ENCODE results near the gene HRH1.

The HRH1 gene

DNA sequence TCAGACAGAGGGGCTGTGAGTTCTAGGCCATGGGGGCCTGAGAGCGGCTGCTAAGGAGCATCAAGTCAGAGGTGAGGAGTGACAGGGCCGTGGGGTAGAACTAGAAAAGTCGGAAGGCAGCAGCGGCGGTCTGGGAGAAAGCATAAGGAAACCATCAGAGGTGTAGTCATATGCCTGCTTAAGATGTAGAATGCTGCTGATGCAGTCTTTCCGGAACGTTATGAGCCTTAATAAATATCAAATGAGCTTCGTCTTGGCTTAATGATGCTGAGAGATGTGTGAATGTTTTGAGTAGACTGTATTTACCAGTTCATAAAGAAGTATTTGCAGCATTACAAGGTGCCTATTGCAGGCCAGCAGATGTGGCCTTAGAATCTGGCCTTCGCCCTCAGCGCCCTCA is 133.1 kb downstream of the HRH1 start:
- no peak for DNase-seq

DNA sequence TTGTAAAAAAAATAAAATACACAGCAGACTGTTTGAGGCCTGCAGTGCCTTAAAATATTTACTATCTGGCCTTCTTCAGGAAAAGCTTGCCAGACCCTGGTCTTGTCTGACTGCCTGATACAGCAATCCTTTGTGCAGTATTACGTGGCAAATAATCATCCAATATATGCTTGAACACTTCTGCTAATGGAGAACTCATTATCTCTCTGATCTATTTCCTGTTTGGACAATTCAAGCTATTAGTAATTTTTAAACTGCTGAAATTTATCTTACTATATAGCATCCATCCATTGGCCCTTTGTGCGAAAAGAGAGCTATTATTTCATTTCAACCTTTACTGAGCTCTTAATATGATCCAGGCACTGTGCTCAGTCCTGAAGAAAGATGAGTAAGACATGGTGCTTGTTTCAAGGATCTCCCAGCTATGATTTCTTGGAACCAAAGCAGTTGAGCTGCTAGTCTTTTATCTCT is 133.8 kb downstream of the HRH1 start:
- no peak for DNase-seq

DNA sequence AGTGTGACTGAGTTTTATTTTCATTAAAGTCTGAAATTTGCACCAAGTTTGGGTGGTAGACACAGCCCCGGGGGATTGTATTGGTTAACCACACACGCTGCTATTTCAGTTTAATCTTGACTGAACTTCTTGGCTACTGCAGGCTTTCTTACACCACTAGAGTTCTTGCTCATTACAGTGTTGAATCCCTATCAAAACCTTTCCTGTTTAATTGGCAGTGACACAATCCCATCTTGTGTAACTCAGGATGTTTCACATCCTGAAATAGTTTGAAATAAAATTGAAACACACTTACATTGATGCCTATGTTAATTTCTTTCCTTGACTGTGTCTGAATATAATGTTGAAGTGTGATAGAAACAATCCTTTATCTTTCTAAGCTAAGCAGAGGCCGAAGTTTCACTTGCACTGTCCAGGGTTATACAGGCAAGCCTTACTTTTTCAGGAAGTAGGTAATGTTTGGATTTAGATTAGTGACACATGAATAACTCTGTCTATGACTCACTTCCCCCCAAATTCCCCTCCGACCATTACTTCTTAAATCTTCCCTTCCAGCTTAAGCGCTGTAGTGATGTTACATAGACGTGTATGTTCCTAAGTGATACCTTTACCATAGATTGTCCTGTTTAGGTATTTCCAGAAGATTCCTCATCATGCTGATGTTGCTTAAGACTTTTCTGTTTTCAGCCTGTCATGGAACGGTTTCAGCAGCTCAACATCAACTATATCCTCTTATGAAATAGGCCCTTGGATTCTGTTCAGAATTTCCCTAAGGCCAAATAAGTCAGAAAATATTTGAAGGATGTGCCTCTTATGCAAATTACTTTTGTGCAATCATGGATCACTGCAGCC is 134.7 kb downstream of the HRH1 start:
- DNase-seq: no peak

DNA sequence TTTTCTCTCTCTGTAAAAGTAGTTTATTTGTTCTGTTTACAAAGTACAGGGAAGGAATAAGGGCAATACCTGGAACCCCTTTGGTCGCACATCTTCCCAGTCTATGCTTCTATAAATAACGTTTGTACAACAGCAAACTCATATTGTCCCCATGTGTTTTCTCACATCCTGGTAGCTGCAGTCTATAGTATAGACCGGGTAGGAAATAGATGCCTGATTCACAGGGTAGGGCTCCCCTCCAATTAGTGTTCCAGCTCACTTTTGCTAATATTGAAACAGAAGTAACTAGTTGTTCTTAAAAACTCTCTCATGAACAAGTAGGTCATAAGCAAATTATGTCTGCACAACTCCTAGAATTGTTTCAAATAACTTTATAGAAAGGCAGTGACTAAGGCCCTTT is 135.6 kb downstream of the HRH1 start:
- DNase-seq: no peak

DNA sequence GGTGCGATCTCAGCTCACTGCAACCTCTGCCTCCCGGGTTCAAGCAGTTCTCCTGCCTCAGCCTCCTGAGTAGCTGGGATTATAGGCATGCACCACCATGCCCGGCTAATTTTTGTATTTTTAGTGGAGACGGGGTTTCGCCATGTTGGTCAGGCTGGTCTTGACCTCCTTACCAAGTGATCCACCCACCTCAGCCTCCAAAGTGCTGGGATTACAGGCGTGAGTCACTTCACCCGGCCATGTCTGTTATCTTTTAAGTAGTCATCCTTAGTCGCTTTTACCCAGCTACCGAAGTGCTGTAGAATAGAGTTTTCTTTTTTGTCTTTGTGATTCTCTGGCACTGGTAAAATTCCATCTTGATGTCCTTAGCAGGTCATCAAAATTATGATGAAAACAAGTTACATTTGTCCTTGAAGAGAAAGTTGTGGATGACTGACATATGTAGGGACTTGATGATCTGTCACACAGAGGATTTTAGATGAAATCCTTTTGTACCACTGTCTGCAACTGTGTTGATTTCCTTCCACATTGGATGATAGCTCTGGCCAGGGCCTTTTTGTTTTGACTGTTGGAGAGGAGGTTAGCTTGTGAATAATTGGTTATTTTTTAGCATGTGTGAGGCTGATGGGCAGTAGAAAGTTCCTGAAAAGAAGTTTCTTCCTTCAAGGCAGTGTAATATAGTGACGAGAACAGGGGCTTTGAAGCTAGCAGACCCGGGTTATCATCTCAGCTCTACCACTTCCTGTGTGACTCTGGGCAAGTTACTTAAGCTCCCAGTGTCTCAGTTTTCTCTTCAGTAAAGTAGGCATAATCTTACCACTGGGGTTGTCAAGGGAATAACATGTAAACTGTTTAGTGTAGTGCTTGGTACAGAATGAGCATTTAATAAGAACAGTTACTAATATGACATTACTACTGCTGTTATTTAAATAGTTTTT is 136.7 kb downstream of the HRH1 start:
- peak; percentile 53 for DNase-seq

DNA sequence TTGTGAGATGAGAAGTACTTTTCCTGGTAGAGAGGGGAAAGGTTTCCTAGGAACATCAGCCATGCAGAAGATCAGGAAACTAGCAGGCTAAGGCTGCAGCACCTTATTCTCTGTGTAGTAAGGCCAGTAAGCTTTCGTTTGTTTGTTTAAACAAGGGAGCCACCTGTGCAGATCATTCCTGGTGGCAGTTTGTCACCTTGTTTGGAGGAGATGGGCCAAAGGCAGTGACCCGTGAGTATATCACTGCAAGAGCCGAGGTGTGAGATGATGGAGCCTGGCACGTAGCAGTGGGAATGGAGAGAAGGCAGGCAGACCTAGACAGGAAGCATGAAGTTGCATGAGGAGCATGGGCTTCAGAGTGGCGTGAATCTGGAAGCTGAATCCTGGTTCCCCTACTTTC is 137.5 kb downstream of the HRH1 start:
- DNase-seq: no peak

DNA sequence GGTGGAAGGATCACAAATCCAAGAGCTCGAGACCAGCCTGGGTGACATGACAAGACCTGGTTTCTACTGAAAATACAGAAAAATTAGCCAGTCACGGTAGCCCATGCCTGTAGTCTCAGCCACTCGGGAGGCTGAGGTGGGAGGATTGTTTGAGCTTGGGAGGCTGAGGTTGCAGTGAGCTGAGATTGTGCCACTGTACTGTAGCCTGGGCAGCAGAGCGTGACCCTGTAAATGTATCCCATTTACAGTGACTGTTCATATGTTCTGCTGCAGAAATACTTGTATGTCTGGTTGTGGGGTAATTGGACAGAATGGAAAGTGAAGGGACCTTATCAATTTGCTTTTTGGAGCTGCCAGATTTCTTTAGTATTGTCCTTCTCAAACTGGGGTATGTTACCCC is 142.8 kb downstream of the HRH1 start:
- DNase-seq: no peak

DNA sequence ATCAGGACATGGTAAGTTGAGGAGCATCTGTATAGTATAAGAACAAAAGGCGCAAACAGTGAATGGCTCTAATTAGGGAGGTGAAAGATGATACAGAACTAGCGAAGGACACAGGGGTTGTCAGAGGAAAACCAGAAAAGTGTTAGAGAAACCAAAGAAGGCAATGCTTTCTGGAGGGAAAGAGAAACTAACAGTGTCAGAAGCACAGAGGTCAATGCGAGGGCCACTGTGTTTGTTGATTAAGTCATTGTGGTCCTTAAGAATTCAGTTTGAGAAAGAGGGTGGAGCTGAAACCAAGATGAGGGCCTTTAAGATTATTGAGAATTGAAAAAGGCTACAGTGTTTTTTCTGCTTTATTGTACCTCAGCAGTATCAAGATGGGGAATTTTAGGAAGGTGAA is 146.7 kb downstream of the HRH1 start:
- DNase-seq: no peak

DNA sequence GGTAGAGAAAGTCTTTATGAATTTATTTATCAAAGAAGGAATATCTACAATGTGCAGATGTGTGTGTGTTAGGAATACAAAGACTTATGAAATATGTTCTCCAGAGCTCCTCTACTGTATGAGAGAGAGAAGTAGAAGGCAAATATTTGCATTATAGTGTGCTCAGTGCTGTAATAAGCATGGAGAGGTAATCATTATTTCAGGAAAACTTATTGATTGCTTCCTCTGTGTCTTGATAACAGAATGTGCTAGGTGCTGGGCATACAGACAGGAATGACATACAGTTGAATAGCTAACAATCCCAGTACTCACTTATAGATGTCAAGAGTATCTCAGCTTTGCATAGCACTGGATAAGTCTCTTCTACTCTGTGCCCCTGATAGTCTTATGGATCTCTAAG is 148.2 kb downstream of the HRH1 start:
- no peak for DNase-seq

DNA sequence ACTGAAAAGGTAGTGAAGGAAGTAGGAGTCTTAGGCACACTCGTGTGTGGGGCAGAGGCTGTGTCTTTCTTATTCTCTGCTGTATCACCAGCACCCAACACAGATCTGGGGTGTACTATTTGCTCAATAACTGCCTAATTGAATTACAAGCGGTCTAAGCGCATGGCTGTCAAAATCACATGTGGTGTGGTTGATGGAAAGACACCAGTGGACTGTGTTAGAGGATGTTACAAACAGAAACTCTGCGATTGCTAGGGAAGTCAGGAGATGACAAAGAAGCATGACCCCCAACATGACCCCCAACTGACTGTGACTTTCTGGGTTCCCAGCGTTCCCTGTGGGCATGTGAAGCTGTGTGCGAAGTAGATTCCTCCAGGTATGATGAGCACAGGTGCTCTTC is 149.9 kb downstream of the HRH1 start:
- DNase-seq: no peak

DNA sequence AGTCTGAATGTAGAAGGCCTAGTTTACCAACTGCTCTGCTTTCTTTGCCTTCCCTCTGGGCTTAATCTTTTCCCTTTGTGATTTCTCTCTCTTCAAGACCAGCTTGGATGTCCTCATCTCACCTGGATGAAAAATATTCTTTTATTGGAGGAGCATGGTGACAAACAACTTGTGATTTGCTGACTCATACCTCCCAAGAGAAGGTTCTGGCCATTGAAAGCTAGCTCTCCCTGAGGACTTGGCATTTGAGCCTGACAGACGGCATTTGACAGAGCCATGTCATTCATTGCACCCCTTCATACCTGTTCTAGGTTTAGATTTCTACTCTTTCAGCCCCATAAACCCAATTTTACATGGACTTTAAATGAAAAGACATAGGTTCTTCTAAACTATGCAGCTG is 151.2 kb downstream of the HRH1 start:
- DNase-seq: no peak

DNA sequence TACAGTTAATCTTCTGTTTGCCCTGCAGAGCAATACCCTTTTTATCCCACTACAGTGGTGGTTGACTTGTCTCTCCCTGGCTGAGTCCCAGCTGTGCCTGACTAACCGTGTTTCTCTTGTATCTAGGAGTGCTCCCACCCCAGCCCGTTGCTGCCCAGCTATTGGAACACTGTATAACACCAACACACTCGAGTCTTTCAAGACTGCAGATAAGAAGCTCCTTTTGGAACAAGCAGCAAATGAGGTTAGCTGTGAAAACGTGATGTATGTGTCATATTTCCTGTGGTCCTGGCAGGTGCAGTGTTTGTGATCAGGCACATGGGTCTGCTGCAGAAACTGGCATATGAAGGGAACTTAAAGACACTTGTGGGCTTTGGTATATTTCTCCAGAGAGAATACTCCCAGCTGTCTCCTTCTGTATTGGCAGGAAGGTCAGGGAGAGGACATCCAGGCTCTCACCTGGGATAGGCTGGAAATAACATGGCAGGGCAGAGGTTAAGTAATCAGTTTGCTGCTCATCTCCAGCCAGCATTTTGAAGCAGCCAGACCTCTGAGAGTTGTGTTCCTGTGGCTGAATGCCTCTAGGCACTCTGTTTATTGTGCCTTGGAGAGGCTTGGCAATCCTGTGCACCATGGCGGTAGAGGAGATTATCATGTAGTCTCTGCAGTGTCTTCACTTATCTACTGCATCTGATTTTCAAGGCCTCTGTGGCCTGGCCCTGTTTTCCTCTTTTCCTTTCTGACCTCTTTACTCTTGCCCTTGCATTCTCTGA is 152.7 kb downstream of the HRH1 start:
- peak; percentile 13 for DNase-seq

DNA sequence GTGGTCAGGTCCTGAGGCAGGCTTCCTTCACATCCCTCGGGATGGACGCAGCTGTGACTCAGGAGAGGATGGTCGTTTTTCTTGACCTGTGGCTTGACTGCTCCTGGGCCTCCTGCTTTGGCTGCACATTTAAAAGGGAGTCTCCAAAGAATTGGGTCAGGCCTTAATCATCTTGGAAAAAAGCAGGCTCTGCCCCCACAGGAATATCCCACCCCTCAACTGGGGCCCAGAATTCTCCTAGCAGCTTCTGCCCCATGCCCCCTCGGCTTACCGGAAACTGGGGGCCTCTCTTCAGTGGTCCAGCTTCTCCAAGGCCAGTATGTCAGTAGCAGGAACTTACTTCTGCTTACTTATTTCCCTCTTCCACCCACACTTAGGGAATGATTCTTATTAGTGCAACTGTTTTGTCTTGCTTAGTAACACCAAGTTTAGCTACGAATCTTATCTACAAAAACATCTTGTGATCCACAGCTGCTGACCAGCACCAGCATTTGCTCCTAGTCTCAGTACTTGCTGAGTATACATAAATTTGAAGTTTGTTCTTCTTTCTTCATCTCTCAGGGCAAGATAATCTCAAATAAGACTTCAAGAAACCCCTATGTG is 153.6 kb downstream of the HRH1 start:
- DNase-seq: no peak

DNA sequence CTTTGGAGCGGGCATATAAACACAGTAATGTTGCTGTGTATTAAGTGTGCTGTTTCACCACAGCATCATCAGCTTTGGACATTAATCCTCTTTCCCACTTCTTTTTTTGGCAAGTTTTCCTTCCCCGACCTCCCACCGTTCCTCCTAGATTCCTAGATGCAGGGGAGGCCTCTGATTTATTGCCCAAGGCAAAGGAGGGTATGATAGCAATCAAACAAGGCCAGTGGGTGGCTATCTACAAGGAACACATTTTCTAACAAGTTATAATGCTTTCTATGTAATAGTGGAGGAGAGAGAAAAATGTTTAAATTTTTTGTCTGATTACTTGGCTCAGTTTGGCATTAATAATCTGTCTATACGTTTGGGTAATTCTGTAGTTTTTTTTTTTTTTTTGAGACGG is 156.0 kb downstream of the HRH1 start:
- DNase-seq: no peak

DNA sequence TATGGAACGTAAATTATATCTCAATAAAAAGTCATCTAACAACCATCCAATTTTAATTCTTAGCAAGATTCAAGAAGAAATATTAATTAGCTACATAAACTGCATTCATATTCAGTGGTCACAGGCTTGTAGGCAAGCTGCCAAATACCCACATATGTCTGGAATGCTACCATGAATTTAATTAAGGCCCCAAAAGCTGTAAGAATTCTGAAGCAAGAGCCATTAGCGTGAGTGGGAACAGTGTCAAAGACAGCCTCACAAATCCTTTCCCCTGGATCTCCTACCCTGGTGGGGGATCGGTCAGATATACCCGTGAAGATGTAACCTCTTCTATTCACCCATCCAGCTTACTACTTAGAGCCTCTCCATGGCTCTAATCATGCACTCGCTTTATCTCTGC is 157.9 kb downstream of the HRH1 start:
- no peak for DNase-seq

Measured in CD4-positive, alpha-beta T cell treated with Interleukin-6 for 4 hours (primary cell).